Left renal pelvis (tissue), 4 donors: ENCODE measurements around the gene SACS. TPM values are rescaled to one million over a fixed set of nuclear protein-coding genes. Genes with fewer than 3 reads are reported as not detected.

Source experiments
- DNase-seq, 4 donors: peaks; one replicate each; pipeline ENCODE4 v3.0.0-alpha.2; 2013; ENCODE audit warnings: low read depth in 4 of 4, low spot score in 3 of 4
- polyA plus RNA-seq, 4 donors: library from polyadenylated mRNA; unstranded; fragments of 120-200 nt; gene quantifications; one replicate each; pipeline ENCODE4 v1.2.1, GENCODE V29; 2013; ENCODE audit not compliant: insufficient read length in 4 of 4

Gene SACS
- polyA plus RNA-seq, 4 donors = 10.9 to 13.8 (median 12.1) TPM

- peak; percentile 68 to 85 (median 80) for DNase-seq
Measured at GRCh38 chr13:23375001-23375971, 58.2 kb downstream of the SACS start.

- DNase-seq = no peak
Measured at GRCh38 chr13:23372264-23372906, 61.1 kb downstream of the SACS start.

GRCh38 chr13:23367907-23368306 is 65.6 kb downstream of the SACS start:
- no peak for DNase-seq

- DNase-seq = no peak
Measured at GRCh38 chr13:23365652-23366051, 67.8 kb downstream of the SACS start.

- DNase-seq = no peak
Measured at GRCh38 chr13:23359882-23360281, 73.6 kb downstream of the SACS start.

- no peak for DNase-seq
Measured at GRCh38 chr13:23357349-23357748, 76.2 kb downstream of the SACS start.

- no peak for DNase-seq
Measured at GRCh38 chr13:23356368-23356767, 77.1 kb downstream of the SACS start.

GRCh38 chr13:23354520-23354919 is 79.0 kb downstream of the SACS start:
- no peak for DNase-seq

GRCh38 chr13:23352161-23352560 is 81.3 kb downstream of the SACS start:
- DNase-seq = no peak

GRCh38 chr13:23350009-23350408 is 83.5 kb downstream of the SACS start:
- DNase-seq = no peak

GRCh38 chr13:23349161-23349897 is 84.2 kb downstream of the SACS start:
- no peak for DNase-seq

GRCh38 chr13:23348262-23349127 is 85.0 kb downstream of the SACS start:
- DNase-seq = no peak

- no peak for DNase-seq
Measured at GRCh38 chr13:23347601-23348000, 85.9 kb downstream of the SACS start.

GRCh38 chr13:23344931-23345595 is 88.4 kb downstream of the SACS start:
- no peak for DNase-seq

- no peak for DNase-seq
Measured at GRCh38 chr13:23339225-23339624, 94.3 kb downstream of the SACS start.

GRCh38 chr13:23330356-23330755 is 103.1 kb downstream of the SACS start:
- no peak for DNase-seq

- DNase-seq = no peak
Measured at GRCh38 chr13:23325191-23325590, 108.3 kb downstream of the SACS start.

GRCh38 chr13:23323946-23324709 is 109.4 kb downstream of the SACS start:
- DNase-seq = no peak
